Mesendoderm (in vitro differentiated cells): Measurements from ENCODE around the gene CEP131.
"Not testable (repeated sequence)": the region's sequence is repeated elsewhere in the genome, so short reads cannot be mapped to it uniquely, and the experiment has no call there.

Experiments
- DNase-seq: peaks from one replicate; pipeline ENCODE4 v3.0.0; 2013
- H2AK5ac ChIP-seq: 2 replicates; pipeline ENCODE4 v1.6.1; 2013; ENCODE audit warnings: low read length, inconsistent platforms
- H2BK120ac ChIP-seq: 2 replicates; pipeline ENCODE4 v1.6.1; 2013; ENCODE audit warnings: low read depth, mild to moderate bottlenecking, low read length, moderate library complexity, mixed read lengths
- H2BK15ac ChIP-seq: replicated peaks from 2 replicates; pipeline ENCODE4 v1.6.1; 2013; ENCODE audit warnings: low read depth, mild to moderate bottlenecking, moderate library complexity
- H2BK5ac ChIP-seq: 2 replicates; pipeline ENCODE4 v1.6.1; 2013; ENCODE audit warnings: low read length, inconsistent platforms
- H3K18ac ChIP-seq: 2 replicates; pipeline ENCODE4 v1.6.1; 2013; ENCODE audit warnings: mild to moderate bottlenecking, low read length, mixed read lengths
- H3K23ac ChIP-seq: one replicate; pipeline ENCODE4 v1.6.1; 2013; ENCODE audit warnings: low read length
- H3K27ac ChIP-seq: 2 replicates; pipeline ENCODE4 v1.5.1; 2013; ENCODE audit warnings: low read depth, mild to moderate bottlenecking, inconsistent platforms, low read length, moderate library complexity
- H3K27me3 ChIP-seq: 2 replicates; pipeline ENCODE4 v1.6.1; 2013; ENCODE audit warnings: low read length, control low read depth, mild to moderate bottlenecking, inconsistent platforms; ENCODE audit not compliant: insufficient read depth, poor library complexity
- H3K36me3 ChIP-seq: 2 replicates; pipeline ENCODE4 v1.6.1; 2013; ENCODE audit warnings: low read length, inconsistent platforms; ENCODE audit not compliant: control insufficient read depth, insufficient read depth
- H3K4ac ChIP-seq: one replicate; pipeline ENCODE4 v1.6.1; 2013; ENCODE audit warnings: low read depth, mild to moderate bottlenecking, low read length, moderate library complexity
- H3K4me1 ChIP-seq: 2 replicates; pipeline ENCODE4 v1.6.1; 2013; ENCODE audit warnings: low read depth, low read length, inconsistent platforms; ENCODE audit not compliant: control insufficient read depth
- H3K4me2 ChIP-seq: 2 replicates; pipeline ENCODE4 v1.6.1; 2013; ENCODE audit warnings: low read length
- H3K4me3 ChIP-seq: 2 replicates; pipeline ENCODE4 v1.5.1; 2013; ENCODE audit warnings: mild to moderate bottlenecking, low read length
- H3K56ac ChIP-seq: one replicate; pipeline ENCODE4 v1.6.1; 2013; ENCODE audit warnings: low read length
- H3K79me1 ChIP-seq: 2 replicates; pipeline ENCODE4 v1.6.1; 2013; ENCODE audit warnings: low read length, inconsistent platforms
- H3K79me2 ChIP-seq: 2 replicates; pipeline ENCODE4 v1.6.1; 2013; ENCODE audit warnings: mild to moderate bottlenecking, low read length; ENCODE audit not compliant: control insufficient read depth, insufficient read depth
- H3K9ac ChIP-seq: 2 replicates; pipeline ENCODE4 v1.6.1; 2013; ENCODE audit warnings: low read length, inconsistent platforms
- H4K5ac ChIP-seq: one replicate; pipeline ENCODE4 v1.6.1; 2013; ENCODE audit warnings: low read length
- H4K8ac ChIP-seq: one replicate; pipeline ENCODE4 v1.6.1; 2013; ENCODE audit warnings: low read depth, mild to moderate bottlenecking, control low read depth, low read length, moderate library complexity
- WGBS: extraction: QIAGEN DNeasy Blood & Tissue Kit; methylation state at CpG from one replicate; pipeline ENCODE4 v1.1.7; 2013; ENCODE audit warnings: low lambda C conversion rate, missing lambda C conversion rate; ENCODE audit not compliant: insufficient coverage; ENCODE audit errors: extremely low coverage; 5-methylcytosine and 5-hydroxymethylcytosine counted together

The CEP131 gene

DNA sequence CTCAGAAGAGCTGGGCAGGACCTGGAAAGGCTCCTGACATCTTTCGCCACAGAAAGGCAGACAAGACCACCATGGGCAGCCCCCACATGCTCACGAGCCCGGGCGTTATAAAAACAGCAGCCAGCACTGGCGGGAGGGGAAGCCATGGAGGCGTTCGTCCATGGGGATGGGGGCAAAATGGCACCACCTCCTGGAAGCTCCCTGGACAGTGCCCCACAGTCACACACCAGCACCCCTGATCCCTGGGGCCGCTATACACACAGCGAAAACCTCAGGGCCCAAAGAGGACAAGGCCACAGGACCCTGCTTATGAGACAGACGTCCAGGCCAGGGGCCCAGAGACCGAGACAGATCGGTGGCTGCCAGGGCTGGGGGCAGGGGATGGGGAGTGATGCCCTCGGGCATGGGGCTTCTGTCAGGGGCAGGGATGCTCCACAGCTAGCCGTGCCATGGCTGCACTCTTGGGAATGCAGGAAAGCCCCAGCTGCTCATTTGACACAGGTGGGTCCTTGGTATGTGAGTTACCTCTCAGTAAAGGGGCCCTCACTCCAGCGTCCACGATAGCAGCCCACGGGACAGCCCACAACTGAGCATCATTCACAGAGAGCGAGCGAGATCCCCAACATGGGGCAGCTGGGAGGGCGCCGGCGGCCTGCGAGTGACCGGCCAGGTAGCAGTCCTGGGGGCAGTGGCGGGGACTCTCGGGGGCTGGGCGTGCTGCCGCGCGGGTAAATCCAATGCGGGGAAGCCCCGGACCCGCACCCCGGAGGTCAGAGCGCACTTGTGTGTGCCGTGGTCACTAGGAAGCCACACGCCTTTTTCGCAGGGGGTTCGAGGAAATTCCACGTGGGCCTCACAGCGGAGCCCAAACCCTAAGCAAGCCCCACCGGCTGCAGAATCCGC lies 63.8 kb downstream of the CEP131 start:
- no peaks in the 10 kb centered on the region for H3K4me1 ChIP-seq
- no peak overlapping the region for H3K9ac ChIP-seq
- no peak overlapping the region for H3K27ac ChIP-seq
- H3K79me1 ChIP-seq: no peaks in the 10 kb centered on the region
- WGBS: no CpG with 5 or more reads among the region's 43 CpGs
- H3K79me2 ChIP-seq: no peaks in the 10 kb centered on the region
- H2BK120ac ChIP-seq: no peak overlapping the region
- no peak overlapping the region for H4K5ac ChIP-seq
- H2BK15ac ChIP-seq: no peak overlapping the region
- H3K56ac ChIP-seq: no peak overlapping the region
- DNase-seq: no peak
- H2BK5ac ChIP-seq: no peak overlapping the region
- no peak overlapping the region for H4K8ac ChIP-seq
- H3K23ac ChIP-seq: no peak overlapping the region
- H3K18ac ChIP-seq: no peak overlapping the region
- H3K4me2 ChIP-seq: no peak overlapping the region
- H3K4ac ChIP-seq: no peak overlapping the region
- H3K36me3 ChIP-seq: no peaks in the 10 kb centered on the region
- no peak overlapping the region for H2AK5ac ChIP-seq
- no peaks in the 10 kb centered on the region for H3K27me3 ChIP-seq
- H3K4me3 ChIP-seq: no peak overlapping the region

DNA sequence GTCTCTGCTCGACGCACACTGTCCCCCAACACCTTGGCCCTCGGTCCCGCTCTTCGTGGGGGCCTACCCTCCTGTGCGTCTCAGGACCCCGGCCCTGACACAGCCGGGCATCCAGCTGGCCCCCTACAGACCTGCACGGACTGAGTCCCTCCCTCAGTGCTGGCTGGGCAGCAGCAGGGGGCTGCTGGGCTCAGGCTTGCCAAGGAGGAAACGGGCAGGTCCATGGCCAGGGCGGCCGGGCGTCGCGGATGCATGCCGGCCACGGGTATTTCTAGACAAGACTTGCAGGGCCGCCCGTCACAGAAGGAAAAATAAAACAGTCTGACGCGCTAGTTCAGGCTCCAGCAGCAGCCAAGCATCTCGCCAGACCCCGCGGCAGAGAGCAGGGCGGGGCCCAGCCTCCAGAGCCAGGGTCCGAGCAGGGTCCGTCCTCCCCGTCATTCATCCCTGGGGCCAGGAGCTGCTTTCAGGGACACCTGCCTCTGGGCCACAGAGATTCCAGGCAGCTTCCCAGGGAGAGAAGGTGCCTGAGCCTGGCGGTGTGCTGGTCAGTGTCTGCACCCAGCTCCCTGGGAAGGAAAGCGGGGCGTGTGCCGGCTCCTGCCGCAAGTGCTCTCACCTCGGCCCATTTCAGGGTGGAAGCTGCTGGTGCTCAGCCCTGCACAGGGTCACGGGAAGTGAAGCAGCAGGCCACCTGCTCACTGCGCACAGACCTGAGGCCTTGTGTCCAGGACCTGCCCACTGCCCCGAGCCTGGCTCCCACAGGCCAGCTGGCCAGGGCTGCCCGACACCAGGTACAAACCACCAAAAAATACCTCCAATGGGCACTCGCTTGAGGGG lies 64.7 kb downstream of the CEP131 start:
- Histone ChIP-seq H3K79me2 (no peaks in the 10 kb centered on the region), H3K18ac (no peak overlapping the region), H2BK5ac (no peak overlapping the region), H2BK15ac (no peak overlapping the region), H3K27ac (no peak overlapping the region), H3K9ac (no peak overlapping the region), H3K4ac (no peak overlapping the region), H4K8ac (no peak overlapping the region), H3K4me1 (no peaks in the 10 kb centered on the region), H3K4me3 (no peak overlapping the region), H2AK5ac (no peak overlapping the region), H3K79me1 (no peaks in the 10 kb centered on the region), H3K36me3 (no peaks in the 10 kb centered on the region), H3K56ac (no peak overlapping the region), H2BK120ac (no peak overlapping the region), H3K27me3 (no peaks in the 10 kb centered on the region), H3K4me2 (no peak overlapping the region), H4K5ac (no peak overlapping the region), H3K23ac (no peak overlapping the region)
- WGBS: no CpG with 5 or more reads among the region's 39 CpGs
- no peak for DNase-seq

DNA sequence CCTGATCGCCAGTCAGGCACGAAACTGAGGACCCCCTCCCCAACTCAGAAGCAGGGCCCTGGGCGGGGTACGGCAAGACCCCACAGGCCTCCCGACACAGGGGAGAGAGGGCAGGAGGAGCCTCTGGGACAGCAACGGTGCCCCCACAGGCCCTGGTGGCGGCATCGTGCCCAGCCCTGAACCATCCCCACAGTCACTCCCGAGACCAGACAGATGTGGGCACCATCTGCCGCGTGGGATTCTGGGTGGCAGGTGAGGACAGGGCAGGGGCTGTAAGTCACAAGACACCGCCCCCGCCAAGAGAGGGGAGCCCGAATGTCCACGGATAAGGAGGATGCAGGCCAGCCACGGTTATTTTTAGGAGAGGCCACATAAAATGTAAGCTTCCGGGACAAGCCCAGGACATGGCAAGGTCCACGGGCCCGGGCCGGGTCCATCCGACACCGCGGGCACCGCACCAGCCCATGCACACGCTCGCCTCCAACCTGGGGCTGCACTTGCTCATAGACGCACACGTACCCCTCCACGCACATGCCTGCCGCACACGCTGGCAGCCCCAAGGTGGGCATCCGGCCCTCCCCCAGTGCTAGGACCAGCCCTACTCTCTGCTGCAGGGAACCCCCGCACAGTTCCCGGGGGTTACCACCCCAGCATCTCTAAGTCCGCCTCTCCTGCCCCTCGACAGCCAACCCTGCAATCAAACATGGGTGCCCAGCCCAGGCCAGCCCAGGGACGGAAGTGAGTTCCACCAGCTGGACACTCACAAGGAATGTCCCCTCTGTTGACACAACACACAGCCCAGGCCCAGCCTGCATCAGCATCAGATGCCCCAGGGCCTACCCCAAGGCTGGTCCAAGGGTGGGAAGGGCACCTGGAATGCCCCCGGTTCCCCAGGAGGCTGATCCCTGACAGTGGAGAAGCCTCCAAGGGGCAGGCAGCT lies 65.6 kb downstream of the CEP131 start:
- Histone ChIP-seq H2BK15ac (no peak overlapping the region), H4K5ac (no peak overlapping the region), H4K8ac (no peak overlapping the region), H3K4me1 (no peaks in the 10 kb centered on the region), H3K4me2 (no peak overlapping the region), H2BK120ac (no peak overlapping the region), H3K79me1 (no peaks in the 10 kb centered on the region), H3K56ac (no peak overlapping the region), H3K9ac (no peak overlapping the region), H3K27ac (no peak overlapping the region), H3K27me3 (no peaks in the 10 kb centered on the region), H3K79me2 (no peaks in the 10 kb centered on the region), H3K23ac (no peak overlapping the region), H3K18ac (no peak overlapping the region), H3K4ac (no peak overlapping the region), H2BK5ac (no peak overlapping the region), H3K4me3 (no peak overlapping the region), H3K36me3 (no peaks in the 10 kb centered on the region), H2AK5ac (no peak overlapping the region)
- no peak for DNase-seq
- no CpG with 5 or more reads among the region's 38 CpGs for WGBS

DNA sequence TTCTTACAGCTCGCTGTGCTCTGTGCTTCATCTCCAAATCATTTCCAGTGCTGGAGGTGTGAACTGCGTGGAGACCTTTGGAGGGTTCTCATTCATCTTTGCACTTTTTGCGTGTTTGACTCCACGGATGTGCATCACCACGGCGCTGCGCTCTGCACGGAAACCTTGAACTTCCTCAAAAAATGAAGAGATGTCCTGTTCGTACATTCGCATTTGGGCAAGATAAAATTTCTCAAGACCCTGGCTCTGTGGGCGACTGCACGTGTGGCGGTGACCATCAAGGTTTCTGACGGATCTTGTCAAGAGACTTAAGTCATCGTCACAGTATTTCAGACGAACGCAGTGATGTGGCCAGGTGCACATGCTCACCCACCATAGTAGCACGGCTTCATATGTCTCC lies 67.8 kb downstream of the CEP131 start:
- WGBS: no CpG with 5 or more reads among the region's 18 CpGs
- Histone ChIP-seq H3K23ac (no peak overlapping the region), H3K4ac (no peak overlapping the region), H2BK15ac (no peak overlapping the region), H3K27me3 (no peaks in the 10 kb centered on the region), H4K8ac (no peak overlapping the region), H3K4me1 (no peaks in the 10 kb centered on the region), H3K9ac (no peak overlapping the region), H3K4me2 (no peak overlapping the region), H3K4me3 (no peak overlapping the region), H2AK5ac (no peak overlapping the region), H4K5ac (no peak overlapping the region), H3K79me1 (no peaks in the 10 kb centered on the region), H2BK5ac (no peak overlapping the region), H3K56ac (no peak overlapping the region), H3K18ac (no peak overlapping the region), H3K79me2 (no peaks in the 10 kb centered on the region), H3K36me3 (no peaks in the 10 kb centered on the region), H2BK120ac (no peak overlapping the region), H3K27ac (no peak overlapping the region)
- DNase-seq: no peak

DNA sequence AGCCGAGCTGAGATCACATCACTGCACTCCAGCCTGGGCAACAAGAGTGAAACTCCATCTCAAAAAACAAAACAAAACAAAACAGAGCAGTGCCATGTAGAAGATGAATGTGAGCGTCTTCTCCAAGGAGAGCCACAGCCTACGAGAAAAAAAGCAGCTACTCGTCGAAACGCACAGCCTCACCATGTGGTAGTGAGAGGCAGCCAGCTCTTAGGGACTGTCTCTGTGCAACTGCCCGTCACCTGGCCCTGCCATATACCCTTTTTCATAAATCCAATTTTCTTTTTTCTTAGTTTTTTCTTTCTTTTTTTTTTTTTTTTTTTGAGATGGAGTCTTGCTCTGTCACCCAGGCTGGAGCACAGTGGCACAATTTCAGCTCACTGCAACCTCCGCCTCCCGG lies 68.7 kb downstream of the CEP131 start:
- H2AK5ac ChIP-seq, H3K4ac ChIP-seq, H4K5ac ChIP-seq, H2BK5ac ChIP-seq, H3K79me1 ChIP-seq, H4K8ac ChIP-seq, H3K4me2 ChIP-seq, DNase-seq, H3K79me2 ChIP-seq, H3K18ac ChIP-seq, H3K9ac ChIP-seq, H3K23ac ChIP-seq, H2BK15ac ChIP-seq, H3K56ac ChIP-seq, H3K4me1 ChIP-seq, H3K27me3 ChIP-seq, H3K4me3 ChIP-seq, H3K36me3 ChIP-seq, H2BK120ac ChIP-seq, H3K27ac ChIP-seq: not testable (repeated sequence)
- WGBS: no CpG with 5 or more reads among the region's 9 CpGs
